ENCODE data around the gene GPR107.
A peak's percentile ranks its signal among the peaks of the same experiment; 100 is the strongest.

GPR107 gene

DNA sequence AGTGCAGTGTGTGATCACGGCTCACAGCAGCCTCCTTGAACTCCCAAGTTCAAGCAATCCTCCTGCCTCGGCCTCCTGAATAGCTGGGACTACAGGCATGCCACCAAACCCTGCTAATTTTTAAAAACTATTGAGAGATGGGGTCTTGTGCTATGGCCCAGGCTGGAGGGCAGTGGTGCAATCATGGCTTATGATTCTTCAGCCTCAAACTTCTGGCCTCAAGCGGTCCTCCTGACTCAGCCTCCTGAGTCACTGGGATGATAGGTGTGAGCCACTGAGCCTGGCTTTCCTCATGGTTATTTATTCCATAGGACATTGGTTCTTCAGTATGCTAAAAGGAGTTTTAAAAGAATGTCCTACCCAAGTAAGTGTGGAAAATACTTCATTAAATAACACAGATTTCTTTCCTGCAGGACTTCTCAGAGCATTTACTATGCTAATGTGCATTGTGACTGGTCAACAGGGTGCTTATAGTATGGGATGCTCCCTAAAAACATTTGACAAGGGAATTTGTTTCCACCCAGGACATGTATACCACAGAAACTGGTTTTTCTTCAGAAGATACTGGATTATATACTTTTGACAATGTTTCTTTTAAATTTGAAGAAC is 107.3 kb downstream of the GPR107 start:
- TF ChIP-seq TAF1 (IDR thresholded peaks at IDR 0.05; ENCODE audit: low read depth) (no peak), RAD21 (IDR thresholded peaks at IDR 0.05; ENCODE audit: low read depth) (no peak), YY1 (IDR thresholded peaks at IDR 0.05; ENCODE audit: low read depth) (no peak), FOXM1 (IDR thresholded peaks at IDR 0.05; ENCODE audit: borderline replicate concordance, low read depth) (no peak), EGR1 (IDR thresholded peaks at IDR 0.05) (no peak), TEAD4 (IDR thresholded peaks at IDR 0.05) (no peak)
- TF ChIP-seq, protein P1, sequence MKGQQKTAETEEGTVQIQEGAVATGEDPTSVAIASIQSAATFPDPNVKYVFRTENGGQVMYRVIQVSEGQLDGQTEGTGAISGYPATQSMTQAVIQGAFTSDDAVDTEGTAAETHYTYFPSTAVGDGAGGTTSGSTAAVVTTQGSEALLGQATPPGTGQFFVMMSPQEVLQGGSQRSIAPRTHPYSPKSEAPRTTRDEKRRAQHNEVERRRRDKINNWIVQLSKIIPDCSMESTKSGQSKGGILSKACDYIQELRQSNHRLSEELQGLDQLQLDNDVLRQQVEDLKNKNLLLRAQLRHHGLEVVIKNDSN (IDR thresholded peaks at IDR 0.05) = no peak
- TF ChIP-seq, protein P2, sequence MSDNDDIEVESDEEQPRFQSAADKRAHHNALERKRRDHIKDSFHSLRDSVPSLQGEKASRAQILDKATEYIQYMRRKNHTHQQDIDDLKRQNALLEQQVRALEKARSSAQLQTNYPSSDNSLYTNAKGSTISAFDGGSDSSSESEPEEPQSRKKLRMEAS (IDR thresholded peaks at IDR 0.05) = no peak
- TF ChIP-seq, protein P3, sequence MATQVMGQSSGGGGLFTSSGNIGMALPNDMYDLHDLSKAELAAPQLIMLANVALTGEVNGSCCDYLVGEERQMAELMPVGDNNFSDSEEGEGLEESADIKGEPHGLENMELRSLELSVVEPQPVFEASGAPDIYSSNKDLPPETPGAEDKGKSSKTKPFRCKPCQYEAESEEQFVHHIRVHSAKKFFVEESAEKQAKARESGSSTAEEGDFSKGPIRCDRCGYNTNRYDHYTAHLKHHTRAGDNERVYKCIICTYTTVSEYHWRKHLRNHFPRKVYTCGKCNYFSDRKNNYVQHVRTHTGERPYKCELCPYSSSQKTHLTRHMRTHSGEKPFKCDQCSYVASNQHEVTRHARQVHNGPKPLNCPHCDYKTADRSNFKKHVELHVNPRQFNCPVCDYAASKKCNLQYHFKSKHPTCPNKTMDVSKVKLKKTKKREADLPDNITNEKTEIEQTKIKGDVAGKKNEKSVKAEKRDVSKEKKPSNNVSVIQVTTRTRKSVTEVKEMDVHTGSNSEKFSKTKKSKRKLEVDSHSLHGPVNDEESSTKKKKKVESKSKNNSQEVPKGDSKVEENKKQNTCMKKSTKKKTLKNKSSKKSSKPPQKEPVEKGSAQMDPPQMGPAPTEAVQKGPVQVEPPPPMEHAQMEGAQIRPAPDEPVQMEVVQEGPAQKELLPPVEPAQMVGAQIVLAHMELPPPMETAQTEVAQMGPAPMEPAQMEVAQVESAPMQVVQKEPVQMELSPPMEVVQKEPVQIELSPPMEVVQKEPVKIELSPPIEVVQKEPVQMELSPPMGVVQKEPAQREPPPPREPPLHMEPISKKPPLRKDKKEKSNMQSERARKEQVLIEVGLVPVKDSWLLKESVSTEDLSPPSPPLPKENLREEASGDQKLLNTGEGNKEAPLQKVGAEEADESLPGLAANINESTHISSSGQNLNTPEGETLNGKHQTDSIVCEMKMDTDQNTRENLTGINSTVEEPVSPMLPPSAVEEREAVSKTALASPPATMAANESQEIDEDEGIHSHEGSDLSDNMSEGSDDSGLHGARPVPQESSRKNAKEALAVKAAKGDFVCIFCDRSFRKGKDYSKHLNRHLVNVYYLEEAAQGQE (IDR thresholded peaks at IDR 0.05; ENCODE audit: low read depth) = no peak

DNA sequence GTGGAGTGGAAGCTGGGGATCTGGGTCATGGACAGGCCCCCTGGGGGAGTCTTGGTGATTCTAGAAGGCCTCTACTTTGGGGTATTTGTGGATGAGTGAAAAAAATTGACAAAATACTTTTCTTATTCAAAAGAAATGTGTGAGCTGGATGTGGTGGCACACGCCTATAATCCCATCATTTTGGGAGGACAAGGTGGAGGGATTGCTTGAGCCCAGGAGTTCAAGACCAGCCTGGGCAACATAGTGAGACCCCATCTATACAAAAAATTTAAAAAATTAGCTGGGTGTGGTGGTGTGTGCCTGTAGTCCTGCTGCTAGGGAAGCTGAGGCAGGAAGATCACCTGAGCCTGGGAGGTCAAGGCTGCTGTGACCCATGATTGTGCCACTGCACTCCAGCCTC is 111.9 kb downstream of the GPR107 start:
- no peak for TF ChIP-seq EP300 (IDR thresholded peaks at IDR 0.05; ENCODE audit: borderline replicate concordance)
- TF ChIP-seq, protein P2 (IDR thresholded peaks at IDR 0.05) = no peak
- TF ChIP-seq TCF12 (IDR thresholded peaks at IDR 0.05; ENCODE audit: low read depth) = no peak
- TF ChIP-seq TAF1 (IDR thresholded peaks at IDR 0.05; ENCODE audit: low read depth) = no peak
- TF ChIP-seq CREB1 (IDR thresholded peaks at IDR 0.05; ENCODE audit: low read depth) = no peak
- TF ChIP-seq EGR1 (IDR thresholded peaks at IDR 0.05) = no peak

GRCh38 chr9:130166399-130166798 is 112.7 kb downstream of the GPR107 start:
- TF ChIP-seq TCF12 (IDR thresholded peaks at IDR 0.05; ENCODE audit: low read depth) (no peak), ZBTB7A (IDR thresholded peaks at IDR 0.05; ENCODE audit: low read depth) (no peak), YY1 (IDR thresholded peaks at IDR 0.05; ENCODE audit: low read depth) (no peak), FOXM1 (IDR thresholded peaks at IDR 0.05; ENCODE audit: borderline replicate concordance, low read depth) (no peak), CREB1 (IDR thresholded peaks at IDR 0.05; ENCODE audit: low read depth) (no peak), RAD21 (IDR thresholded peaks at IDR 0.05; ENCODE audit: low read depth) (no peak), EP300 (IDR thresholded peaks at IDR 0.05; ENCODE audit: borderline replicate concordance) (no peak), EGR1 (IDR thresholded peaks at IDR 0.05) (no peak), TAF1 (IDR thresholded peaks at IDR 0.05; ENCODE audit: low read depth) (no peak), CEBPB (IDR thresholded peaks at IDR 0.05) (no peak), TEAD4 (IDR thresholded peaks at IDR 0.05) (no peak), NFIC (IDR thresholded peaks at IDR 0.05) (no peak)
- TF ChIP-seq, protein P2 (IDR thresholded peaks at IDR 0.05) = no peak
- TF ChIP-seq, protein P1 (IDR thresholded peaks at IDR 0.05) = no peak
- TF ChIP-seq, protein P3 (IDR thresholded peaks at IDR 0.05; ENCODE audit: low read depth) = no peak

- TF ChIP-seq CEBPB (IDR thresholded peaks at IDR 0.05) (no peak), TAF1 (IDR thresholded peaks at IDR 0.05; ENCODE audit: low read depth) (no peak), RAD21 (IDR thresholded peaks at IDR 0.05; ENCODE audit: low read depth) (peak; percentile 7; the same call in 1 of the 2 replicates), YY1 (IDR thresholded peaks at IDR 0.05; ENCODE audit: low read depth) (no peak)
- TF ChIP-seq, protein P3 (IDR thresholded peaks at IDR 0.05; ENCODE audit: low read depth) = no peak
Measured at GRCh38 chr9:130167927-130168326, 114.2 kb downstream of the GPR107 start.
